ENCODE results near the gene PIK3C2B. TPM values are rescaled to one million over a fixed set of nuclear protein-coding genes. Genes with fewer than 3 reads are reported as not detected.

Gene PIK3C2B
- total and polyA plus RNA-seq, 7 donors = 9.2 to 47.6 (median 17.1) TPM

DNA sequence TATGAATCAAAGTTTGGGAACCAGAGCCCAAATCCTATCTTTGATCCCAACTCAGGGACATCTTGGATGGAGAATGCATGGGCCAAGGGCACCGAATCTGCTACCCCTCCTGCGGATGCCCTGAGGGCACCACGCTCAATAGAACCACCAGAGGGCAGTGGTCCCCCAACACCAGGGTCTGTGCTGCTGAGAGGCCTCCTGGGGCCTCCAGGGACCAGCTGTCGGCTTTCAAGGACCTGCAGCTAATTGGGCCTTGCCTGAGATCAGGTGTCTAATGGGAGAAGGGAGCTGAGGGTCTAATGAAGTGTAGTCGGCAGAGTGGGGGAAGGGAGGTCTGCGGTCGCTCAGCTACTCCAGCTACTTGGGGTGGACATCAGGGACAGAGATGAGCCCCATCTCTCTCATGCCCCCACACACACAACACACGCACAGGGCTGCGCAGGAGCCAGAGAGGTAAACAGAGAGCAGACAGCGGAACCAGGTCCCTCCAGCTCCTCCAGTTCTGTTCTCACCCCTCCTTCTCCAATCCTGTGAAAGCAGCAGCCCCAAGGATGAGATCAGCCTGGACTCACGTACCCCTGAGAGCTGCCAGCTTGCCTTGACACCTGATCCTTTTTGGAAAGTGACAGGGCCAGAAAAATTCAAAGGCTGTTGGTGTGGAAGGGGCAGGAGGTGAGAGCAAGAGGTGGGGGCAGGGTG is 48.0 kb downstream of the PIK3C2B start:
- DNase-seq = peak; percentile 88
- WGBS, 2 donors = 42 to 43% methylated on average over 11 of the region's 11 CpGs
- Histone ChIP-seq H3K9me3 (no peaks in the 10 kb centered on the region), H3K27ac (peak overlapping the region; percentile 12 to 65 (median 56)), H3K4me3 (no peak overlapping the region), H3K36me3 (peaks cover 12 to 90% (median 40%) of the 10 kb centered on the region in 4 donors), H3K4me1 (peaks cover 0 to 24% (median 19%) of the 10 kb centered on the region in 4 donors), H3K27me3 (no peaks in the 10 kb centered on the region)
- TF ChIP-seq EP300 (IDR thresholded peaks at IDR 0.05) (no peak), POLR2AphosphoS5 (IDR thresholded peaks at IDR 0.05) (no peak), POLR2A (IDR thresholded peaks at IDR 0.05) (no peak)
- TF ChIP-seq, protein P1, sequence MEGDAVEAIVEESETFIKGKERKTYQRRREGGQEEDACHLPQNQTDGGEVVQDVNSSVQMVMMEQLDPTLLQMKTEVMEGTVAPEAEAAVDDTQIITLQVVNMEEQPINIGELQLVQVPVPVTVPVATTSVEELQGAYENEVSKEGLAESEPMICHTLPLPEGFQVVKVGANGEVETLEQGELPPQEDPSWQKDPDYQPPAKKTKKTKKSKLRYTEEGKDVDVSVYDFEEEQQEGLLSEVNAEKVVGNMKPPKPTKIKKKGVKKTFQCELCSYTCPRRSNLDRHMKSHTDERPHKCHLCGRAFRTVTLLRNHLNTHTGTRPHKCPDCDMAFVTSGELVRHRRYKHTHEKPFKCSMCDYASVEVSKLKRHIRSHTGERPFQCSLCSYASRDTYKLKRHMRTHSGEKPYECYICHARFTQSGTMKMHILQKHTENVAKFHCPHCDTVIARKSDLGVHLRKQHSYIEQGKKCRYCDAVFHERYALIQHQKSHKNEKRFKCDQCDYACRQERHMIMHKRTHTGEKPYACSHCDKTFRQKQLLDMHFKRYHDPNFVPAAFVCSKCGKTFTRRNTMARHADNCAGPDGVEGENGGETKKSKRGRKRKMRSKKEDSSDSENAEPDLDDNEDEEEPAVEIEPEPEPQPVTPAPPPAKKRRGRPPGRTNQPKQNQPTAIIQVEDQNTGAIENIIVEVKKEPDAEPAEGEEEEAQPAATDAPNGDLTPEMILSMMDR (IDR thresholded peaks at IDR 0.05) = peak; percentile 70 to 82 (median 75)
- intact Hi-C loops (cut with DNase I) = loop anchor here (1.0 to 2.0 kb wide), 2 partner anchors 48 to 57 kb away; partner anchors contain the start of gene PIK3C2B

DNA sequence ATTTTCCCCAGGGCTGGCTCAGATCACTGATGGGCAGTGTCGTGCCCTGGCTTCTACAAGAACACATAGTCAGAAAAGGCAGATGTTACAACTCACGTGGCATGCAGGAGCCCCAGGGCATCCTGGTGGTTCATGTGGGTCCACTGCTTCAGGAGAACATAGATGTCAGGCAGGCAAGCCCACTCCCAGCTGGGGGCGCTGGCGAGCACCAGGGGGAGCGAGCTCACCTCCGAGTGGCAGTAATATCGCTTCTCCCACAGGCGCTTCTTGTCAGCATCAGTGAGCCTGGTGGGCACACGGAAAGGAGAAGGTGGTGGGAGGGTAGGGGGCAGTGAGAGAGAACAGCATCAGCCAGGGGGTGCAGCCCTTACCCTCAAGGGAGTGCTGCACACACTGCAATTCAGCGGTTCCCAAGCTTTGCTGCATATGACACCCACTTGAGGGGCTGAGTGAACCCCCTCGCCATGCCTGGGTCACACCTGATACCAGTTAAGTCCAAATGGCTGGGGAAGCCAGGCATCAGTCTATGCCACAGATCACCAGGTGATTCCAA is 48.7 kb downstream of the PIK3C2B start:
- peak overlapping the region in 2 of 4 donors; percentile 47 to 65 for H3K27ac ChIP-seq
- no peaks in the 10 kb centered on the region for H3K9me3 ChIP-seq
- peaks cover 12 to 83% (median 40%) of the 10 kb centered on the region in 4 donors for H3K36me3 ChIP-seq
- 44 to 63% methylated on average over 11 of the region's 11 CpGs for WGBS, 2 donors
- peaks cover 0 to 23% (median 15%) of the 10 kb centered on the region in 4 donors for H3K4me1 ChIP-seq
- intact Hi-C loops (cut with DNase I) = loop anchor here (1.0 to 2.0 kb wide), 2 partner anchors 49 to 57 kb away; partner anchors contain the start of gene PIK3C2B
- no peak overlapping the region for H3K4me3 ChIP-seq
- H3K27me3 ChIP-seq = no peaks in the 10 kb centered on the region
- DNase-seq = no peak
- TF ChIP-seq POLR2AphosphoS5 (IDR thresholded peaks at IDR 0.05) = no peak
- TF ChIP-seq, protein P1 (IDR thresholded peaks at IDR 0.05) = no peak
- no peak for TF ChIP-seq EP300 (IDR thresholded peaks at IDR 0.05)
- no peak for TF ChIP-seq POLR2A (IDR thresholded peaks at IDR 0.05)

Other genes with a start within 250 kb of the PIK3C2B start
- 10 to 100 TPM in 1 of 4 donors, 1 to 10 TPM in 3; 5.6 to 15.0 (median 8.5) TPM for gene PLEKHA6, start 134.9 kb downstream of the PIK3C2B start, total RNA-seq
- gene PLEKHA6, start 134.9 kb downstream of the PIK3C2B start, polyA plus RNA-seq = 10 to 100 TPM; 22.2 to 58.7 (median 40.5) TPM
- gene PPP1R15B, start 83.0 kb downstream of the PIK3C2B start, total RNA-seq = 10 to 100 TPM; 40.0 to 44.7 (median 42.9) TPM
- 10 to 100 TPM in 1 of 3 donors, 1 to 10 TPM in 2; 9.0 to 31.3 (median 9.5) TPM for gene PPP1R15B, start 83.0 kb downstream of the PIK3C2B start, polyA plus RNA-seq
- 10 to 100 TPM; 48.2 to 82.0 (median 53.1) TPM for gene MDM4, start 21.6 kb upstream of the PIK3C2B start, total RNA-seq
- 10 to 100 TPM in 1 of 3 donors, 1 to 10 TPM in 2; 1.2 to 14.9 (median 1.8) TPM for gene MDM4, start 21.6 kb upstream of the PIK3C2B start, polyA plus RNA-seq
- 10 to 100 TPM in 1 of 4 donors, 1 to 10 TPM in 3; 4.9 to 14.7 (median 6.7) TPM for gene LRRN2, start 190.9 kb upstream of the PIK3C2B start, total RNA-seq
- 1 to 10 TPM; 2.5 to 3.6 (median 3.5) TPM for gene LRRN2, start 190.9 kb upstream of the PIK3C2B start, polyA plus RNA-seq

All from sigmoid colon (tissue), 7 donors.